NCI-H82 treated with DMSO at 0.1 percent for 48 hours (cell line): ENCODE measurements around the gene BEAN1.

Experiments used
- DNase-seq: peaks from one replicate; lab custom pipeline; 2025; ENCODE audit not compliant: unreplicated experiment; lab: John Stamatoyannopoulos, UW

Gene BEAN1

DNA sequence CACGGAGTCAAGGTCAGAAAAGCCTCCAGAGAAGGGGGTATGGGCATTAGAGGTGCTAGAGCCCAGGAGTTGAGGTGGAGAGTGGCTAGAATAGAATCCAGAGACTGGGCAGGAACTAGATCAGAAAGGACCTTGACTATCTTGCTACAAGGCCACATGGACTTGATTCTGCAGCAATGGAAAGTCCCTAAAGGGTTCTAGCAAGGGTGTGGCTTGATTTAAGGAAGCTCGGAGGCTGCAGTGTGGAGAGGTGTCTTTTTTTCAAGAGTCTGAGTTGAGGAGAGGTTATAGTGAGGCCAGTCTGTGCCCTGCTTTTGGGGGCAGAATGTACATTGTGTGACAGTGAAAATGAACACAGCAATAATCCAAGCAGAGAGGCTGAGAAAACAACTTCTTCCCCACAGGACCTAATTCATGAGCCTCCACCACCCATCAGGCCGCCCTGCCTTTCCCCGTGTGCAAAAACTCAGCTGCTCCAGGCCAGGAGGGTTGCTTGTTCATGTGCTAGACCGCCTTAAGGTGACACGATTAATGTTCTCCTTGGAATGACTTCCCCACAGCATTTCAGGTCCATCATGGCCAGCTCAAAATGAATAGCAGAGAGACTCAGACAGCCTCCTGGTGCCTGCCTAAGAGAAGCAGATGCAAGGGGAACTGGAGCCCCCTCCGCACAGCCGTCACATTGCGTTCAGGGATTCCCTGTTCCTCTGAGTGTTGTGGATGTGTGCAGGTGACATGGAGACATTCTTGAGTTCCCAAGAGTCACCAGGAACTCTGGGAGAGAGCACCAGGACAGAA, 8.7 kb upstream of the BEAN1 start:
- DNase-seq, result no peak

DNA sequence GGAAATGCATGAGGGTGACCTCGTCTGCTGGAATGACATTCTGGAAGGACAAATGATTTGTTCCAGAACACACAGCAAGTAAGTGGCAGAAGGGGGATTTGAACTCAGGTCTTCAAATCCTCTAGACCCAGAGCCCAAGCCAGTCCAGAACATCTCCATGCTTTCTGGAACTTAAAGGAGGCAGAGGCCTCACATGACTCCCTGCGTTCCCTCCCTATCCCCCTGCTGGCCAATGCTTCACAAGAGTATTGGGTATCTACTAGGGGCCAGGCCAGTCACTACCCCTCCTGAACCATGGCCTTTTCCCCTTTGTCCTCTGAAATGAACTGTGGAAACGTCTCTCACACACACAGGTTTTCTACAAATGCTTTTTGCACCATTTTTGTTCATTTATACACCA, 7.6 kb upstream of the BEAN1 start:
- DNase-seq, result no peak

DNA sequence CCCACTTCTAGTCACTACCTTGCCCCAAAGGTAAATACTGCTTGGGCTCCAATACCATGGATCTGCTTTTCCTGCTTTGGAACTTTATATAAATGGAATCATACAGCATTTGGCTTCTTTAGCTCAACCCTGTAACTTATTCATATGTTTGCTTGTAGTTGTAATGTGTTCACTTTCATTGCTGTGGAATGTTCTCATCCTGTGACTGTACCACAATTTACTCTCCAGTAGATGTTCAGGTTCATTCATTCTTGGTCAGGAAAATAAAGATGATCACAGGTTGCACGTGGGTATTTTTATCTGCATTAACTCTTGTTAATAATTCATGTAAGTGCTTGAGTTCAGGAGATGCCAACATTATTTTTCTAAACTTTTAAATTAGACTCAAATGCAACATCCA, 6.7 kb upstream of the BEAN1 start:
- no peak for DNase-seq

DNA sequence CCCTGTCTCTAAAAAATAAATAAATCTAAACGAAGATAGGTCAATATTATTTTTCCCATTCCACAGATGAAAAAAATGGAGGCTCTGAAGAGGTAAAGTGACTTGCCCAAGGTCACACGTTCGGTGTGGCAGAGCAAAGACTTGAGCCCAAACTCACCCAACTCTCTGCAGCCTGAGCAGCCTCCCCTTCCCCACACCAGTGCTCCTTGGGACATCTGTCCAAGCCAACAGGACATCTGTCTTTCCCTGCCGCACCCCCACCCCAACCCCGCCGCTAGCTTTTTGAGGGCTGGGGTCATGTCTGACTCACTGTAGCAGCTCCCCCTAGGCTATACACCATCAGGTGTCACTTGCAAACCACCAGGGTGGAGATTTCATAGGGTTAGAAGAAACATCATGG, 5.2 kb upstream of the BEAN1 start:
- no peak for DNase-seq

GRCh38 chr16:66422366-66422765, 4.7 kb upstream of the BEAN1 start:
- no peak for DNase-seq

DNA sequence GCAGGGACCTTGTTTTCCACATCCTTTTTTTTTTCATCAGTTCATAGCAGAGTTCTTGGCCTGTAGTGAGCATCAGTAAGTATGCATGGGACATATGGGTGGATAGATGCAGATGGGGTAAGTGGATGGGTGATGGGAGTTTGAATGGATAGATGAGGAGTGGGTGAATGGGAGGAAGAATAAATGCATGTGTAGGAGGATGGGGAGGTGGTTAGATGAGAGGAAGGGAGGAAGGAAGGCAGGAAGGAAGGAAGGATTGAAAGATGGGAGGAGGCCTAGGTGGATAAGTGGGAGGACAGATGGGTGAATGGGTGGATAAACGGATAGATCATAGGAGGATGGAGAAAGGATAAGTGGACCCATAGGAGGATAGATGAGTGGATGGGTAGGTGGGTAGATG, 3.9 kb upstream of the BEAN1 start:
- no peak for DNase-seq

GRCh38 chr16:66425651-66426050, 1.4 kb upstream of the BEAN1 start:
- no peak for DNase-seq

DNA sequence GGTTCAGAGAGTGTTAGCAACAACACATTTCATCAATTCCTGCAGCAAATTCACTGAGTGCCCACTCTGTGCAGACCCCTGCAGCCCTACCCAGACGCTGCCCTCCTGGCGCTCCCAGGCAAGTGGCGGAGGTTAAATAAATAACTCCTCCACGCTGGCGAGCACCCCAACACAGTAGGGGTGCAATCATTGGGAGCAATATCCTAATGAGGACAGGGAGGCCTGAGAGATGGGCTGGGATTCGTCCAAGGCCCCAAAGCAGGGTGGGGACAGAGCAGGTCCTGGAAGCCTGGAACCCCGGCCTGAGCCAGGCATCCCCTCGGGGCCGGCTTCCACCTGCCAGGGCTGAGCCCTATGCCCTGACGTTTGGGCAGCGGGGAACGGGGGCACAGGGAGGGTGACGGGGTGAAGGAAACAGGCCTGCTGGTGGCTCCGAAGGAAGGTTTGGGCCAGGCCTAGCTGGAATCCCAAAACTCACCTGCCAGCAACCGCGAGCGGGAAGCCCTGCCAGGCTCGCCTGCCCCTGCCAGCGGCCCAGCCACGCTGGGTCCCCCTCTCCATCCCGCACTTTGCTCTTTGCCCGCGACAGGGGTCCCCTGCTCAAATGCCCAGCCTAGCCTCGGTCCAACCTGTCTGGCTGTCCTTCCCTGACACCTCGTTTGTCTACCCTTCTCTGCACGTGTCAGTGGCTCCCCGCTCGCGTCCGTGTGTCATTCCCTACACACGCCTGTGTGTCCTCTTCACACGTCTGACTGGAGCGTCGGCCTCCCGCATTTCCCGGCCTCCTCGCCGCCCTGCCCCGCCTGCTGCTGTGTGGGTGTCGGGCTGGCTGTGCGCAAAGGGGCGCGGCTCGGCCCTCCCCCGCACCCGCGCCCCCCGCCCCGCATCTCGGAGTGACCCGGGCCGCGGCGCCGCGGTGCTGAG, 721 bp upstream of the BEAN1 start:
- DNase-seq, result no peak

GRCh38 chr16:66427871-66428681, 981 bp downstream of the BEAN1 start:
- DNase-seq, result no peak

DNA sequence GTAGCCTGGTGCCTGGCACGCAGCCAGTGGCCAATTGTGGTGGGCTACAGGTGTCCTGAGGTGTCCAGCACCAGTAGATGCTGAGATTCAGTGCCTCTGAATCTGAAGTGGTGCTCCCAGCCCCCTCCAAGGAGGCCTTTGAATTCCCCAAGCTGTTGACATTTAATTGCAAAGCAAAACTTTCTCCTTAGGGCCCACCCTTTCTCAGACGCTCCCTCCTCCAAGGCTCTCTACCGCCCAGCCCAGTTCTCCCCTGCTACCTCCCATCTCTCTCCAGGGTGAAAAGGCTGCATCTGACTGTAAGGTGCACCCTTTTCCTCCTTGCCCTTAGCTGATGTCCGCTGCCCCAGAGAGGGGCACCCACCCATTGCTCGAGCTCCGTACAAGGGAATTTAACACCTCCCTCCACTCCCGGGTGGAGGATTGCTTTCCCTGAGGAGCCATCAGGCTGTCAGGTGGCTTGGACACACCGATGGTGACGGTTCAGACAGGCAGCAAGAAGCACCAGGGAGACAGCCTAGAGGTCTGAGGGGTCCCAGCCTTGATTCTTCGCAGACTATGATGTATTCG, 1.7 kb downstream of the BEAN1 start:
- DNase-seq, result no peak

DNA sequence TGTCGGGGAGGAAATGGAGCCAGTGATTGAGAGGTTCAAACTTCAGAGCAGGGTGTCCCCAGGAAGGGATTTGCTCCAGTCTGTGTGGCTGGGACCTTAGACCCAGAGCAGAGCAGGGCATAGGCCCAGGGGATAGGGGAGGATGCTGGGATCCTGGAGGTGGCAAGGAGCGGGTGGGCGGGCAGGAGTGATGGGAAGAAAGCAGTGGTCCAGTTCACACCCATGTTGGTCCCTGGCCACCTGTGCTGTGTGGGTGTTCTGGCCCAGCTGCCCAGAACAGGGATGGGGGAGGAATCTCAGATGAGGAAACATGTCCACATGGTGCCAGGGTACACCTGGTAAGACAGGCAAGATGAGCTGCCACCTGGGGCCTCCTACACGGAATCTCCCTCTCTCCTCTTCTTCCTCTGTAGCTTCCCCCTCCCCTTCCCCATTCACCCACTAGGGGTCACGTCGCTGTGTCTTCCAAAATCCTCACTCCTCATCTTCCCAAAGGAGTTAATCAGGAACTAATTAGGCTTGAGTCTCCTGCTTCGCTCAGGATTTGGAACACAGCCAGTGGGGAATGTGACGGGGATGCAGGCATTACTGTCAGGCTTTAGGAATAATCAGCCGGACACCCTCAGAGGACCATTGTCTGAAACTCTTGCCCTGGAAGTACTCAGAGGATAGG, 2.3 kb downstream of the BEAN1 start:
- no peak for DNase-seq

GRCh38 chr16:66430214-66430613, 3.1 kb downstream of the BEAN1 start:
- no peak for DNase-seq

DNA sequence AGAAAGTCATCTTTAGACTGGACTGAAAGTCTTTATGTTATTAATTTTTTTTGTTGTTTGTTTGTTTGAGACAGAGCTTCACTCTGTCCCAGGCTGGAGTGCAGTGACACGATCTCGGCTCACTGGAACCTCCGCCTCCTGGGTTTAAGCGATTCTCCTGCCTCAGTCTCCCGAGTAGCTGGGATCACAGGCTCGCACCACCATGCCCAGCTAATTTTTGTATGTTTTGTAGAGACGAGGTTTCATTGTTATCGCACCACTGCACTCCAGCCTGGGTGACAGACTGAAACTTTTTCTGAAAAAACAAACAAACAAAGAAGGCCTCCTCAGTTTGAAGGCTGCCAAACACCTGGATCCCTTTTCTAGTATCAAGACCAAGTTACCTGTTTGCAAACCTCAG, 4.7 kb downstream of the BEAN1 start:
- DNase-seq, result no peak

GRCh38 chr16:66432429-66432828, 5.3 kb downstream of the BEAN1 start:
- no peak for DNase-seq

DNA sequence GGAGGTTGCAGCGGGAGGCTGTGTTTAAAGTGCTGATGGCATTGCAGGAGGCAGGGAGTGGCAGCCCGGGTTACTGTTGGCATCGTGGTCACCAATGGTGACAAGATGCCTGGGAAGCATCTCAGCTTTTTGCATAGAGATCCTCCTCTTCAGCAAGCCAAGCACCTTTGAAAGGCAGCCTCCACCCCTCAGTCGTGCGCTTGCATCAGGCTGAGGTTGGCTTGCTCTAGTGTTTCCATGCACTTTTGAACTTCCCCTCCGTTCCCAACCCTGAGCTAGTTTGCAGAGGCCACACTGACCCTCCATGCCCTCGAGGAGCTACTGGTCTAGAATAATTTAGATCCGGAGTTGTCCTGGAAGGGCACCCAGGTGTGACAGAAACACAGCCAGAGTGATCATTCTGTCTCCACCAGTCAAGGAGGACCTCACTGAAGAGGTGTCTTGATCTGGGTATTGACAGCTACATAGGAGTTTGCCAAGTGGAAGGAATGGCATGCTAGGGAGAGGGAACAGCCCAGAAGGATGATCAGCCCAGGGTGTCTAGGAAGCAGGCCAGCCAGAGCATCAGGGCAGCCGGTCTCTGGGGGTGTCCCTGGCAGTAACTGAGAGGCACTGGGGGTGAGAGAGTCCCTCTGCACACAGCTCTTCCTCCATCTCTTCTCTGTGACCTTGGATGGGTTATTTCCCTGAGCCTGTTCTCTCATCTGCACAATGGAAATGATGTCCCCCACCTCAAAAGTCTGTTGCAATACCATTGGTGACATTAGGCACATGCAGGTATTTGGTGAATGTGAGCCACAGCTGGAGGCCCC, 7.7 kb downstream of the BEAN1 start:
- DNase-seq, result no peak

GRCh38 chr16:66435896-66436295, 8.8 kb downstream of the BEAN1 start:
- DNase-seq, result no peak

DNA sequence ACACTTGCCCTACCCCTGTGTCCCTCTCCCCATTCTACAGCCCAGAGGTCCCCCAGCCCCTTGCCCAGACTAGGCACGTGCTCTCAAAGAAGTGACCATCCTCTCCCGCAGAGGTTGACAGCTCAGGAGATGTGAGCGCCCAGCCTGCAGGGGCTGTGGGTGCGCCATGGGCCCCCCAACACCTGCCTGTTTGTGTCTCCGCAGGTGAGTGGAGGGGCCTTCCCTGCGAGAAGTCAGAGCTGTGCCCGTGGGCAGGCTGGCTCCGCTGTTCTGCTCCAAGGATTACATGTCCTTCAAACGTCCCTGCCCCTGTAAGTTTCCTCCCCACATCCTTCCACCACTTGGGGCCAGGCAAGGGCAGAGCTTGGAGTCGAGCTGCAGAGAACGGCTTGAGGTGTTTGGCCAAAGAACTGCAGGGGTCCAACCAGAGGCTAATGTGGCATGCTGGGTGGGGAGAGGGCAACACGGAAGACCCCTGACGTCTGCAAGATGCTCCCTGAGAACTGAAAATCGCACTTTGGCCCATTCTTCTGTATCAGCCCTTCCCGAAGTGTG, 10.4 kb downstream of the BEAN1 start:
- DNase-seq, result no peak

- DNase-seq, result no peak
These were observed 11.4 kb downstream of the BEAN1 start for GRCh38 chr16:66438536-66438935.

DNA sequence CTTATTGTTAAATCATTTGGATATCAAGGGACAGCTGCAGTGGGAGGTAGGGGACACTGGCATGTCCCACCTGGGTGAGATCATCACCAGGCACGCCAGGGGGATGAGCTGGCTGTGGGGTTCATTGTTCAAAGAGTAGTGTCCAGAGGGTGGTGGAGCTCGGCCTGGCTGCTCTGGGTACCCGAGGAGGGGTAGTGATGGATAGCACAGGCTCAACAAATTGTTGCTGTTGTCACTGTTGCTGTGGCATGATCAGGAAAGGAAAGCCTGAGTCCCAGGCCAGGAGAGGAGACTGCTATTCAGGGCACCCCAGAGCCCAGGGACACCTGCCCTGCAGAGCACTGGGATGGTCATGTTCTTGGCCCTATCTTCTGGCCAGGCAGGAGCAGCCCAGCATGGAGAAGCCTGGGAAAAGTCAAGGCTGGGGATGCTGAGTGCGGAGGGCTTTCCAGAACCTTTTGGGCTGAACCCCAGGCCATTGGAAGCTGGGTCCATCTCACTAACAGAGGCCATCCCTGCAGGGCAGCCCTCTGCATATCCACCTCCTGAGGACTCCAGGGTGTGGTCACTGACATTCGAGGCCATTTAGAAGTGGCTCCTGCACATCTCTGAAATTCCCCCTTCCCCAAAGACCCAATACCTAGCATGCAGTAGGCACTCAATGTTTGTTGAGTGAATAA, 12.1 kb downstream of the BEAN1 start:
- DNase-seq, result no peak
